GM18909 (cell line): ENCODE results near the gene GBX1.

ENCODE experiments used
- ATAC-seq: cut with Tn5 transposase; IDR thresholded peaks from one replicate; pipeline ENCODE4 v1.9.1; 2021; ENCODE audit warnings: mild to moderate bottlenecking; ENCODE audit not compliant: unreplicated experiment, poor library complexity

GBX1 gene

DNA sequence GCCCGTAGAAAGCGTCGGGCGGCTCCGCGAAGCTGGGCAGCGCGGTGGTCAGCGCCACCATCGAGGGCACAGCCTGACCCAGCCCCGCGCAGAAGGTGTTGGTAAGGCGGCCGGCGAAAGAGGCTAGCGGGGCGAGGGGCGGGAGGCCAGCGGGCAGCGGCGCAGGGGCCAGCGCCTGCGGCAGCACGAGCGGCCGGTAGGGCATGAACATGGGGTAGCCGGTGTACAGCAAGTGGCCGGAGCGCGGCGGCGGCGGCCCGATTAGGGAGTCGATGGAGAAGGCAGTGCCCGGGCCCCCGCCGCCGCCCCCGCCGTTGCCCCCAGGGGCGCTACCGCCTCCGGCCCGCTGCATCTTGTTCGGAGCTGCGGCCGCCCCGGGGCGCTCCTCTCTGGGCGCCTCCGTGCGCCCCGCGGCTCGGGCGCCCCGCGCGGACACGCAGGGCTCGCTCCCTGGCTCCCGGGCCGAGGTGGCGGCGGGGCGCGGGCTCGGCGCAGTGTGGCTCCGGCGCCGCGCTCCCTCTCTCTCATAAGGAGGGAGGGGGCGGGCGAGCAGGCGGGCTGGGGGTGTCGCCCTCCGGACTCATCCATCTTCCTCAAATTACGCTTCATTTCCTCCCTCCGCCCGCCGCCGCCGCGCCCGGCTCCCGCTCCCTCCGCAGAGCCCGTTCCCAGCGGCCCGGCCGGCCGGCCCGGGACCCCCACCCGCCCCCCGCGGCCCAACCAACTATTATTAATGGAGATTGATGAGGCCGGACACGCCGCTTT is at the start of gene GBX1:
Gene GBX1 (minus strand): TSS at position 498 of the 765 bp plus-strand sequence. CDS start 146 bp downstream, at position 352.
- no peak for ATAC-seq

DNA sequence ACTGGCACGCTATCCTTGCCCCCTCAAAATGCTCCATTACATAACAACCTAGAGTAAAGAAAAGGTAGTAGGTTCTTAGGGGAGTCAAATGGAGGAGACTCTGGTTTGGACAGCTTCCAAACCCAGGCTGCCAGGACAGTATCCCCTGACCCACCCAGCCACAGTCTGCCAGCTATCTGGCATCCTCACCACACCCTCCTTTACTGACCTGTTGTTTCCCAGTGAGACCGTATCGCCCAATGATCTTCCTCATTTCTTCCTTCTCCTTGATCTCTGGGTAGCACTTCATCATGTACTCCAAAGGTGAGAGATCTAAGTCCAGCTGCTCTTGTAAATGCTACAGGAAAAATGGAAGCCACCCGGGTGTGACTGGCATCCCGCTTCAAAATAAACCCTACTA is 47.9 kb upstream of the GBX1 start:
- ATAC-seq = no peak

DNA sequence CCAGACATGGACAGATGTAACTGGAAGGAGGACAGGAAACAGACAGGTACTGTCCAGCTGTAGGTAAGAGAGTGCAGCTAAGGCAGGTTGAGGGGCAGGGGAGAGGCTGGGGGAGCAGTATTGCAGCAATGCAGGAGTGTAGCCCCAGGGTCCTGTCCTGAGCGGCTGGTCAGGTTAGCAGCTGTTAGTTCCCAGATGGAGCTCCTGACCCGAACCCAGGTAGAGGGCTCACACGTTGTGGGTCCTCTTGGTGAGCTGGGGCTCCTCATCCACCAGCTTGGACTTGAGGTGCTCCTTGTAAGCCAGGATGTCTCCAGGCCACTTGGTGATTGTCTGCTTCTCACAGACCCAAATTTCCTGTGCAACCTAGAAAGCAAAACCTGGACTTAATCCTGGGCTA is 46.3 kb upstream of the GBX1 start:
- ATAC-seq = no peak

DNA sequence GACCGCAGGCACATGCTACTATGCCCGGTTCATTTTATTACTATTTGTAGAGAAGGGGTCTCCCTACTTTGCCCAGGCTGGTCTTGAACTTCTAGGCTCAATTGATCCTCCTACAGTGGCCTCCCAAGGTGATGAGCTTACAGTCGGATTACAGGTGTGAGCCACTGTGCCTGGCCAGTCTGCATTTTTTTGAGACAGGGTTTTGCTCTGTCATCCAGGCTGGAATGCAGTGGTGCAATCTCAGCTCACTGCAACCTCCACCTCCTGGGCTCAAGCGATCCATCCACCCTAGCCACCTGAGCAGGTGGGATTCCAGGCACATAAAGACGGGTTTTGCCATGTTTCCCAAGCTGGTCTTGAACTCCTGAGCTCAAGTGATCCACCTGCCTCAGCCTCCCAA is 45.1 kb upstream of the GBX1 start:
- no peak for ATAC-seq

DNA sequence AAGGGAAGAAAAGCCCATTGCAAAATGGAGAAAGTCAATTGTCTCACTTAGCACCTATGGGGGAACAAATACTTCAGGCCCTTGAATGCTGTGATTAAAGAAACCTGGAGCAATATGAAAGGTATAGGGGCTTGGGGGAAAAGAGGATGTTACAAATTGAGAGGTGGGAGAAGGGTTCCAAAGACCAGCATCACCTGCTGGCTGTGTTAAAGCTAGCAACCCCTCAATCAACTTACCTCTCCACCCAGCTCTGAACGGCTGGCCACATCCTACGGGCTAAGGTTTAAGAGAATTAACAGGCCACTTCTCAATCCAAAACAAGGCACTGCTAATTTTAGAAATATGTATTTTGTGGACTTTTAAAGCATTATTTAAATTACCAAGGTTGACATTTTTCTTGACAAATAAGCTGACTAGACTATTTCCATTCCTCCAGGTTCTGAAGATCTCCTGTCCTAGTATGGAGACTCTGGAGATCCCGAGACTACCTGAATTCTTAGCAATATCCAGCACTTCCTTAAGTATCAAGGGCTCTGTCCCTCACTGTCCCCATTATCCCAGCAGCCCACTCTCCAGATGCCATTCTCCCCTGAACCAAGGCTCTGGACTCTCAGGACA is 43.8 kb upstream of the GBX1 start:
- no peak for ATAC-seq

DNA sequence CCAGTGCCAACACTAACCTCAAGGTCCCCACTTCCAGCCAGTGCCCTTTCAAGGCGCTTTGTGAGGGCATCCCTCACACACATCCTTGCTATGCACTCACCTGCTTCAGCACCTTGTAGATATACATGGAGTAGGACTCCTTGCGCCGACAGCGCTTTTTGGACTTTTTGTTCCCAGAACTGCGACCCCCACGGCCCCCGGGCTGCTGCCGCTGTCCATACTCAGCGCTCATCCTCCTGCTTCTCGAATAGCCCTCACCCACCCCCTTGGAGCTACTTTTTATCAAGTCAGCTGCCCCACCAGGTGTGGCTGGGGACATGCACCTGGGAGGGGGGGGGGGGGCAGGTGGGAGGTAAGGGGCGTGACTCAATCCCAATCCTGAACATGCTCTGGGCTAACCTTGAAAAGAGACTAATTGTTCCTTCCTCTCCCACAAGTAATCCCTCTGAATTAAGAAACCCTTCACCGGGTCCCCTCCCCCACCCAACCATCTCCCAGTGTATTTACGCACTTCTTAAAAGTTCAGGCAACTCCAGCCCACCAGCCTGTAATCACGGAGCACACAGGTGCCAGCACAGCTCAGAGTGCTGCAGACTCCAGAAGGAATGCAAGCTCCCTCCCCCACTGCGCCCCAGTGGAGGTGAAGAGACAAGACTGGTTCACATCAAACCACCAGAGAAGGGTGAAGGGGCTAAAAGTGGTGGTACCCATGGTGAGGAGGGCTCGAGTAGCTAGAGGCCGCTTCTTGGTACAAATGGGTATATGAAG is 42.8 kb upstream of the GBX1 start, which contains the start of gene H2BK1:
Gene H2BK1 (minus strand): TSS at position 402 of the 768 bp plus-strand sequence. CDS start 170 bp downstream, at position 232.
- no peak for ATAC-seq

DNA sequence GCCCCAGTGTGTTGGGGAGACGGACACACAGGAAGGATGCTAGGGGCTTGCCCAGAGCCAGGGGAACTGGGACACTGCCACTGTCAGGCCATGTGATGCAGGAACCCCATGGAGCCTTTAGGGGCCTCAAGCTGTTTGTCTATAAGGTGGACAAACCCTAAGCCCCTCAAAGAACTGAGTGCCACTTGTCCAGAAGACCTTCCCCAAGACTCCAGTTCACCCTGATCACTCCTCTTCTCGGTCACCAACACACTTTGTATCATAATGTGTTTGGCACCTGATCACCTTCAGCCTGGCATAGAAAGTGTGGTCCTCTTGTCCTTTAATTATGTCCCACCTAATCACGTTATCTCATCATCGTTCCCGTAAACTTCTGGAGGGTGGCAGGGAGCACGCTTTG is 42.1 kb upstream of the GBX1 start:
- ATAC-seq = no peak

DNA sequence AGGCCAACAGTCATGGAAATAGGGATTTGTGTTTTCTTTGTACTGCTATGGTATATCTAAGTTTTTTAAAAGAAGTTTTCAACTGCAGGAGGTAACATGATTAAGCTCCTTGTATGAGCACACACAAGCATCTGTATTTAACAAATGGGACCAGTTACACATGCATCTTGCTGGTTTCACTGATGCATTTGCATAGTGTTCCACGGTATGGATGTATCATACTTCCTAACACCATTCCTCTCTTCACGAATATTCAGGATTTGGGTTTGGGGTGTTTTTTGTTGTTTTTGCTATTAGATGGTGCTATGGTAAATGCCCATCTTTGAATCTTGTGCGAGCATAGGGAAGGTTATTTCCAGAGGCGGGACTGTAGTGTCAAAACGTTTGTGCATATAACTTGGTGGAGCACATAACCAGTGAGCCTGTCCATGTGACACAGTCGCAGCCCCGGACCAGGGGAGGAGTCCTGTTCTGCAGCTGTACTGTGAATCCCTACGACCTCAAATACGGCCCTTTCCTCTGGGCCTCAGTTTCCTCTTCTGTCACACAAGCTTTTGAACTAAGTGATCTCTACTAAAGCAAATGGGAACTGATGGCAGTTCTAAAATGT is 40.9 kb upstream of the GBX1 start:
- ATAC-seq = no peak

DNA sequence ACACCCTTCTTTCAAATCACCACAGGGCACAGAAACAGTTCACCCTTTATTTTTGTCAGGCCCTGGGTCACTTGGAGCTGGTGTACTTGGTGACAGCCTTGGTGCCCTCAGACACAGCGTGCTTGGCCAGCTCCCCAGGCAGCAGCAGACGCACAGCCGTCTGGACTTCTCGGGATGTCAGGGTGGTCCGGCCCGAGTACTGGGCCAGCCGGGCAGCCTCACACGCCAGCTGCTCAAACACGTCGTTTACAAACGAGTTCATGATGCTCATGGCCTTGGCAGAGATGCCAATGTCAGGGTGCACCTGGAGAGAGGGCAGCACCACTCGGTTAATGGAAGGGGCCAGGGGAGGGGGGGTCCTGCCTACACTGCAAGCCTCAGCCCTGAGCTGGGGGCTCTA is 40.3 kb upstream of the GBX1 start:
- no peak for ATAC-seq

DNA sequence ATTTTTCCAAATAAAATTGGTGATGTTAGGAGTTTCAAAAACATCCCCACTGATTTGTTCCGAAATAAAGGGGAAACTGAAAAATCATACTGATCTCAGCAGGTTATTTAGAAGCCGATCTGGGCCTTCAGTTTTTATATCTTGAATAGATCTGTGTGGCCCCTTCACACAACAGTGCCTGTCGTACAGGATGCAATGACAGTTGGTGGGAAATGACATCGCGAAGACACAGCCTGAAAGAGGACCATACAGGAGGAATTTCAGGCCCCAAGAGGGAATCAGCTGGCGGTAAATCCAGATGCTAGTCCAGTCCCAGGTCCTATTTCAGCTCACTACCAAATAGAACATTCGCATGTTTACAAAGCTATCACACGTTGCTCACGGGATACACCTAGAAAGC is 39.8 kb upstream of the GBX1 start:
- no peak for ATAC-seq

DNA sequence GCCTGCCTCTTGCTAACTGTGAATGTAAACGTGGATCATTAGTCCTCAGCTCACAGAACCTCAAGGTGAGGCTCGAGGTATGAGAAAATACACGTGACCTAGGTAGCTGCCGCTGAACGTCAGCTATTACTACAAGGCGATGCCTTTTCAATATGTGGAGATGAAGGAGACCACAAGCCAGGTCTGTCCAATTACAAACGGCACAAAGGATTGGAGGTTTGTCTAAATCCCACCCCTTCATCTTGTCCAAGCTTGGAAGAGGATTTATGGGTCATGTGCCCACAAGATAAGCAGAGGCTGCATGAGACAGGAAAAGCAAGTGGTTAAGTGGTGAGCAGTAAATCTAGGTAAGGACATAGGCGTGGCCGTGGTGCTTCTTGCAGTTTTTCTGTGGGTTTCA is 39.4 kb upstream of the GBX1 start:
- ATAC-seq = no peak

DNA sequence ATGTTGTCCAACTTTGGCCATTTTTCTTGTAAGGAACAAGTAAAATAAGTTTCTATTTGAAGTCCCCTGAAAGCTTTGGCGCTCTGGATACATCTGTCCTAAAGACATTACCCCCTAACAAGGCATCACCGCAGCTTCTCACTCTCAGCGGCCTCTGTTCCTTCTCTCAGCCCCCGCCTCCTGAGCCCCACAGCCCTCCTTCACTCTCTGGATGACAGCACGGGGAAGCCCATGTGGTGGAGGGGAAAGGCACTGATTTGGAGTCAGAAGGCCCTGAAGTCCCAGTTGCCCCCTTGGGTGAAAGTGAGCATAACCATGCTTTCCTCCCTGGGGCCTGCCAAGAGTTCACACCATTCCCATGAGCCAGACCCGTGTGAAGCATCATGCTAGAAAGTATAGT is 38.2 kb upstream of the GBX1 start:
- no peak for ATAC-seq

DNA sequence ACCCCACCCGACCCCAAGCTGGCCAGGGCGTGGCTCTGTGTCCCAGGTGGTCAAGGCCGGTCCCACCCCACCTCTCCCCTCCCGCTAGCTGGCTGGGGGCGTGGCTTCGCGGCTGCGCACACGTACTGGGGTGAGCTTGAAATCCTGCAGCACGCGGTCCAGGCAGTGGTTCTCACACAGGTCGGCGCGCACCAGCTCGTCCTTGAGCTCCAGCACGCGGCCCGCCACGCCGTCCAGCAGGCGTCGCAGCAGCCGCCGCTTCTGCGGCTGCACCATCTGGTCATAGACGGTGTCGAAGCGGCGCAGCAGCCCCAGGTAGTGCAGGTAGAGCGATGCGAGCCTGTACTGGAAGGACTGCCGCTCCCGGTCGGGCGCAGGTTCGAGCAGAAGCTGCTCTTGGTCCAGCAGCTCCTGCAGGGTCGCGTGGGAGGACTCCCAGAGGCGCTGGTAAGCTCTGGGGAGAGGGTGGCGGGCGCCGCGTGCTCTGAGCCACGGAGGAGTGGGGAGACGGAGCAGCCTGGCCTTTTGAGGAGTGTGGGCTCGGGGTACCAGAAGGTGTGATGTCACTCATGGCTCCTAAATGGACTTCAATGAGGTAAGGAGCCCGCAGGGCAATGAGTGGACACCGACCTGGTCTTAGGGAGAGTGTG is 37.0 kb upstream of the GBX1 start:
- ATAC-seq = no peak

DNA sequence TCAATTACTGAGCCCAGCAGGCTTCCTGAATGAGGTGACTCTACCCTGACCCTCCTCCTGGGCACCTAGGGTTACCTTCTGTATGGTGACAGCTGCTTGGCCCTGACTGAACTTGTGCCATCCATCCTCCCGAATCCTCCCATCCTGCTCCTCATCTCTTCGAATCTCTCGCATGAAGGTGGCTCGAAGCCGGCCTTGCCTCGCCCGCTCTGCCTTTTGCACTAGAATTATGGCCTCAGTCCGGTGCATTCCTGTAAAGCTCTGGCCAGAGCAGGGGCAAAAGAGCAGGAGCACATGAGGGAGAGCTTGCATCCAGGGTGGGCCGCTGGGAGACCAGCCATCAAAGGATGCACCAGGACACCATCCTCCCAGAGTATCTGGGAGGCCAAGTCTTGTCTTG is 35.3 kb upstream of the GBX1 start:
- ATAC-seq = no peak

DNA sequence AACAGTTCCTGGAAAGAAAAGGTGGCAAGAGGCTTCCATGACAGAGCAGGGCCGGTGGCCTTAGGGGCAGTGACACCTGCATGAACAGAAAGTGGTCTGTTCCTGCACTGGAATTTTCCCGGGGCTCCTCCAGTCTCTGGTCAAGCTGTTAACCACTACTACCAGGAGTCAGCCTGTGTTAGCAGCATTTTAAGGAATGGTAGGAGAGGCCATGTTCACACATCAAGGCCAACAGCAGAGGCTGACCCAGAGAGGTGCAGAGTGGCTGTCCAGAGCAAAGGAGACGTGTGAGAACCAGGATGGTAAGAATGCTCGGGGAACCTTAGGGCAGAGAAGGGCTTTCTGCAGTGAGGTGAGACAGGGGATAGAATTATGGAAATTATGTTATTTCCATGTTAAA is 34.3 kb upstream of the GBX1 start:
- ATAC-seq = no peak

DNA sequence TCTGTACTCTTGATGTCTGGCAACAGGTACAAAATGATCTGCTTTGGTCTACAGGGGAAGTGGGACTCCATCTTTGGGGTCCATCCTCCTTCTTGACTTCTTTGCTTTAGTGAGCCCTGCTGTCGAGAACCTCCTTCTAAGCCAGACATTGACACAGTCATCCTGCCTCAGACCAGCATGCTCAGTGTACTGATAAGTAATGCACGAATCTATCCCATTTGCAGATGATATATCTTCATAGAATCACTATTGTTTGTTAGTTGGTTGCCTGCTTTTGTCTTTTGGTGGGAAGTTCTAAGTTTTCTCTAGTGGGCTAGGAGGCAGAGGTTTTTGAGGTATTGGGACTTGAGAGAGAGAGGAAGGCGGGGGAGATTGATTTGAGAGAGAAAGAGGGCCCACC is 33.9 kb upstream of the GBX1 start:
- no peak for ATAC-seq

DNA sequence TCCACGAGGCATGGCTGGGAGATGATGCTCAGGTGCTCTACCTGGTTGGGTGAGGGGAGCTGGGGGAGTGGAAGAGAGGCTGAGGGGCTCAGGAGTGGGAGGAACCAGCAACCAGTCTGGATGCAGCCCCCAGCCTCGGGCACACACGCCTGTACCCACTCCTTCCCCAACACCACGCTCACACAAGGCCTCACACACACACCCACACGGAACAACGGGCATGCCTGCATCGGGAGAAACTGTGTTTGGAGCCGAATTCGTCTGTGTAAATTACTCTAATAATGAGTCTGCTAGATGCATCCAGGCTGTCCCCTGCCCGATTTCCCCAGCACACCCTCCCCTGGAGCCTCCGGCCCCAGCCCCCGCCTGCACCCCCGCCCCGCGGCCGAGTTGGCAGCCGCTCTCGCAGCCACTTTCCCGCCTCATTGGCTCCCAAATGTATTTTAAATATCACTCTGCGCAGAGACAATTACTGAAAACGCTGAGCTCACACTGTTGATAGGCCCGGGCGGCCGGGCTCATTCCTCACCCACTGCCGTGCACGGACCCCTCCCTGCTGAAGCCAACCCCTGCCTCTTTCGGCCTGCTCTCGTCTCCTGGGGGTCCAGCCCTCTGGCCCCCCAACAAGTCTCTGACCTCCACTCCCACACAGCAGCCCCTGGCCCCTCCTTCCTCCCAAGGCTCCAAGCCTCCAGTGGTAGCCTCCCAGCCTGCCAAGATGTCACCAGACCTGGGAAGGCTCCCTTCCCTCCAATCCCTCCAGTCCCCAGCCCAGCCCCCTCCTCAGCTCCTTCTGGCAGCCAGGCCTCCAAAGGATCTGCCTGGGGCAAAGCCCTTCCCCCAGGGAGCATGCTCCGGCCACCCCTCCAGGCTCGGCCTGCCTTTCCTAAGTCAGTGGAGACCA is 31.7 kb upstream of the GBX1 start:
- no peak for ATAC-seq

DNA sequence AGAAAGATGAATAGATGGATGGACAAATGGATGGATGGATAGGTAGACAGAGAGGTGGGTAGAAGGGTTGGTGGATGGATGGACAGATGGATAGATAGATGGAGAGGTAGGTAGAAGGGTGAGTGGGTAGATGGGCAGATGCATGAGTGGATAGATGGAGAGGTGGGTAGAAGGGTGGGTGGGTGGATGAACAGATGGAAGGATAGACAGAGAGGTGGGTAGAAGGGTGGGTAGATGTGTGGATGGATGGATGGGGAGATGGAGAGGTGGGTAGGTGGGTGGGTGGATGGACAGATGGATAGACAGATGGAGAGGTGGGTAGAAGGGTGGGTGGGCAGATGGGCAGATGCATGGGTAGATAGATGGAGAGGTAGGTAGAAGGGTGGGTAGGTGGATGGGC is 30.4 kb upstream of the GBX1 start:
- no peak for ATAC-seq

DNA sequence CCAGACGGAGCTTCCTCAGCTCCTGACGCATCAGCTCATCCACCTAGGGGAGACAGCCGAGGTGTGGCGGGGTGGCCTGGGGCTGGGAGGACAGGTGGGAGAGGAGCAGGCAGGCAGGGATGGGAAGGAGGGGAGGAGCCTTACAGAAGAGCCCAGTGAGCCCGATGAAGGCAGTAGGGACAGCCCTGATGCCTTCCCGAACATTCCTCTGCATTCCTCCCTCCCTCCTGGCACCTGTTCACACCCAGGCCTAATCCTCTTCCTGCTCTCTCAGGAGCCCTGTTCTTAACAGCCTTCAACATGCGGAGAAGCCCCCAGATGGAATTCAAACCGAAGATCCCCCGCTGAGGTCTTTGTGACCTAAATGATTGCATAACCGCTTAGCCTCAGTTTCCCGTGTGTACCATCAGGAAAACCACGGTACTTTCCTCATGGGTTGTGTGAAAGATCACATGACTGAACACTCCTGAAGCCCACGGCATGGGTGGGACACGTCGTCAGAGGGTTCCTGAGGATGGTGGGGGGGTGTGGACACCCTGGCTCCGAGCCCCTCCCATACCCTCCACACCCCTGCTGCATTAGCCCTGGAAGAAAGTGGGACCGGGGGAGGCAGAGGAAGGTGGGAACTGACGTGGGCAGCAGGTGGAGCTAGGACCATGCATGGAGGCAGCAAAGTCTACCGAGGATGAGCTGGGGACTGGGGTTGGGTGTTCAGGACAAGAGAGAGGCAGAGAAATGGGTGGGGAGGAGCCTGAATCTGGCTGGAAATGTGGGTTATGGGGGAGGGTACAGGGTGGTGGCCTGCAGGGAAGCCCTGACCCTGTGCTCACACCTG is 28.3 kb upstream of the GBX1 start:
- ATAC-seq = no peak
